Measurements from ENCODE around the gene EDAR.

EDAR gene
- total RNA-seq: 9.8 reads per million, percentile 31 among the genes with 10 or more reads in this experiment

GRCh38 chr2:108988796-108989713 is at the start of gene EDAR:
EDAR (minus strand) TSS chr2:108989220; CDS start chr2:108931014, 58,206 bp downstream.
- peak; percentile 39 for DNase-seq

GRCh38 chr2:109033171-109033570 is 44.2 kb upstream of the EDAR start:
- no peak for DNase-seq

GRCh38 chr2:109032229-109032820 is 43.3 kb upstream of the EDAR start:
- DNase-seq: peak; percentile 46

GRCh38 chr2:109031476-109032228 is 42.6 kb upstream of the EDAR start:
- peak; percentile 58 for DNase-seq

- DNase-seq: no peak
These were observed 42.0 kb upstream of the EDAR start for GRCh38 chr2:109030870-109031475.

- DNase-seq: no peak
These were observed 40.6 kb upstream of the EDAR start for GRCh38 chr2:109029490-109030201.

- DNase-seq: no peak
These were observed 39.9 kb upstream of the EDAR start for GRCh38 chr2:109028738-109029489.

GRCh38 chr2:109028277-109028676 is 39.3 kb upstream of the EDAR start:
- DNase-seq: no peak

GRCh38 chr2:109027702-109028101 is 38.7 kb upstream of the EDAR start:
- DNase-seq: no peak

- DNase-seq: no peak
These were observed 35.5 kb upstream of the EDAR start for GRCh38 chr2:109024477-109024876.

GRCh38 chr2:109021895-109022300 is 32.9 kb upstream of the EDAR start:
- no peak for DNase-seq

GRCh38 chr2:109020217-109020637 is 31.2 kb upstream of the EDAR start:
- no peak for DNase-seq

- DNase-seq: no peak
These were observed 29.4 kb upstream of the EDAR start for GRCh38 chr2:109018452-109018851.

GRCh38 chr2:109017017-109017416 is 28.0 kb upstream of the EDAR start:
- no peak for DNase-seq

GRCh38 chr2:109016376-109016775 is 27.4 kb upstream of the EDAR start:
- DNase-seq: no peak

GRCh38 chr2:109014476-109014875 is 25.5 kb upstream of the EDAR start:
- no peak for DNase-seq

- DNase-seq: no peak
These were observed 24.0 kb upstream of the EDAR start for GRCh38 chr2:109013051-109013450.

- DNase-seq: no peak
These were observed 21.0 kb upstream of the EDAR start for GRCh38 chr2:109009920-109010610.

GRCh38 chr2:109006971-109007370 is 18.0 kb upstream of the EDAR start:
- DNase-seq: no peak

GRCh38 chr2:109005686-109006204 is 16.7 kb upstream of the EDAR start:
- DNase-seq: no peak

- DNase-seq: no peak
These were observed 12.2 kb upstream of the EDAR start for GRCh38 chr2:109001201-109001600.
